NCI-H2227 (cell line): ENCODE measurements around the gene FBXW5.

ENCODE experiments used
- DNase-seq: peaks from one replicate; lab custom pipeline; 2025; ENCODE audit not compliant: unreplicated experiment; lab: John Stamatoyannopoulos, UW

Gene FBXW5, protein sequence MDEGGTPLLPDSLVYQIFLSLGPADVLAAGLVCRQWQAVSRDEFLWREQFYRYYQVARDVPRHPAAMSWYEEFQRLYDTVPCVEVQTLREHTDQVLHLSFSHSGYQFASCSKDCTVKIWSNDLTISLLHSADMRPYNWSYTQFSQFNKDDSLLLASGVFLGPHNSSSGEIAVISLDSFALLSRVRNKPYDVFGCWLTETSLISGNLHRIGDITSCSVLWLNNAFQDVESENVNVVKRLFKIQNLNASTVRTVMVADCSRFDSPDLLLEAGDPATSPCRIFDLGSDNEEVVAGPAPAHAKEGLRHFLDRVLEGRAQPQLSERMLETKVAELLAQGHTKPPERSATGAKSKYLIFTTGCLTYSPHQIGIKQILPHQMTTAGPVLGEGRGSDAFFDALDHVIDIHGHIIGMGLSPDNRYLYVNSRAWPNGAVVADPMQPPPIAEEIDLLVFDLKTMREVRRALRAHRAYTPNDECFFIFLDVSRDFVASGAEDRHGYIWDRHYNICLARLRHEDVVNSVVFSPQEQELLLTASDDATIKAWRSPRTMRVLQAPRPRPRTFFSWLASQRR

DNA sequence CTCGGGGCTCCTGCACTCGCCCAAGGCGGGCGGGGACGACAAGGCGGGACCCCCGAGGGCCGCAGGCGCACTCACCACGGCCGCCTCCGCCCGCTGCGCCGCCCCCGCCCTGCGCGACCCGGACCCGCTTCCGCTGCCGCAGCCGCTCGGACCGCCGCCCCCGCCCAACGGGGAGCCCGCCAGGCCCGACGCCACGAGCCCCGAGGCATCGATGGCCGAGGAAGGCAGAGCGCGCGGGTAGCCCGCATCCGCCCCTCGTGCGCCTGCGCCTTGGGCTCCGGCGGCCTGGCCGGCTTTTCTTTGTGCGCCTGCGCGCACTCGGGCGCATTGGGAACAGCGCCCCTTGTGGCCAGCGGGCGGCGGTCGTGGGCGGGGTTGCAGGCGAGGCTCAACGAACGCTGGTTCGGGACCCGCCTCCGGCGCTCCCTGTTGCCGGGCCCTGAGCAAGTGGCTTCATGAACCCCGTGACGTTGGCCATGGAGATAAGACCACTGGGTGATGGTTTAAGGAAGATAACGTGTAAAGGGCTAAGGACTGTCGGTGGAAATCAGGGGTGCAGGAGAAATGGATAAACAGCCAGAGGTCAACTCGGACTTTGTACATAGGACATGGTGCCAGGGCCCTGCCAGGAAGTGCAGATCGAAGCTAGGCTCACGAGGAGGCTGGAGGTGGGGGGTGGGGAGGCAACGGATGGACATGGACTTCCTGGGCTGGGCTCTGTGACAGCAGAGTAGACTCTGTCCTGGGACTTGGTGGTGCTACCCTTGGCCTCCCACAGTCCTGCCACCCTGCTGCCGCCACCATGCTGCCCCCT is at the start of gene FBXW5, which contains the start of gene C8G:
TSS of gene FBXW5 (minus strand) at position 220 of the 814 bp plus-strand sequence. CDS start 655 bp downstream, outside the sequence.
TSS of gene C8G (plus strand) at position 725 of the 814 bp plus-strand sequence. CDS start at position 803, 78 bp downstream.
- peak; percentile 95 for DNase-seq

DNA sequence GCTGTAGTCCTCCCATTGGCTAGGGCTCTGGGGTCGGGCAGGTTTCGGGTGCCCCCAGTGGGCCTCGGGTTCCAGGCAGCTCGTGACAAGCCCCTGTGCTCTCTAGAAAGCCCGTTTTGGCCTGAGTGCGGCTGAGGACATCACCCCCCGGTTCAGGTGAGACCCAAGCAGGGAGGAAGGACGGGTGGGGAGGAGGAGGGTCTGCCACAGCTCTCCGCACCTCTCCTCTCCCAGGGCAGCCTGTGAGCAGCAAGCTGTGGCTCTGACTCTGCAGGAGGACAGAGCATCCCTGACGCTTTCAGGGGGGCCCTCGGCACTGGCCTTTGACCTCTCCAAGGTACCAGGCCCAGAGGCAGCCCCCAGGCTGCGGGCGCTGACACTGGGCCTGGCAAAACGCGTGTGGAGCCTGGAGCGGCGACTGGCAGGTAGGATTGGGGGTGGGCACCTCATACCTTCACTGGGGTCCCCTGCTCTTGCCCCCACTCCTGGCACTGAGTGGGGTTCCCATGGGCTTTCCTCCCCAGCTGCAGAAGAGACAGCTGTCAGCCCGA is 48.4 kb upstream of the FBXW5 start:
- no peak for DNase-seq

DNA sequence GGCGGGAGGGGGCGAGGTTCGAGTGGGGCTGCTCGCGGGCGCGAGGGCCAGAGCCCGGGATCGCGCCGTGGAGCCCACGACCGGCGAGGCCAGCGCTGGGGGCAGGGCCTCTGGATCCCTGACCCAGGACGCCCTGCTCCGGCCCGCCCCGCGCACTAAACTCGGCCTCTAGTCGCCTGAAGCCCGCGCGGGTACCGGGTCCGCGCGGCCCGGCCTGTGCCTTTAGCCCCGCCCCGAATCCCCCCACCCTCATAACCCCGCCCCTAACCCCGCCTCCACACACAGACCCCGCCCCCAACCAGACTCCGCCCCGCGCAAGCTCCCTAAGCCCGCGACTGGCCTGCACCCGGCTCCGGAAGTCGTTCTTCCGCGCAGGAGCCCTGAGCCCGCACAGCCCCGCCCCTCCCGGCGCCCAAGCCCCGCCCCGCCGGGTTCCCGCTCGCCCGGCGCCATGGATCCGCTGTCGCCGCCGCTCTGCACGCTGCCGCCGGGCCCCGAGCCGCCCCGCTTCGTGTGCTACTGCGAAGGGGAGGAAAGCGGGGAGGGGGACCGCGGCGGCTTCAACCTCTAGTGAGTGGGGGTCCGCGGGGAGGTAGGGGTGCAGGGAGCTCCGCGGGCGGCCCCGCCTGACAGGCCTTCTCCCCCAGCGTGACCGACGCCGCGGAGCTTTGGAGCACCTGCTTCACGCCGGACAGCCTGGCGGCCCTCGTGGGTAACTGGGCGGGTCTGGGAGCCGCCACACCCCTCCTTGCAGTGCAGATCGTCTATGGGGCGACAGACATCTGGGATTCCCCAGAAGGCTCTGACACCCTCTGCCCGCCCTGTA is 47.7 kb upstream of the FBXW5 start, which contains the start of gene PAXX:
TSS of gene PAXX (plus strand) at position 430 of the 826 bp plus-strand sequence. CDS start at position 452, 22 bp downstream.
- DNase-seq, result peak; percentile 80

DNA sequence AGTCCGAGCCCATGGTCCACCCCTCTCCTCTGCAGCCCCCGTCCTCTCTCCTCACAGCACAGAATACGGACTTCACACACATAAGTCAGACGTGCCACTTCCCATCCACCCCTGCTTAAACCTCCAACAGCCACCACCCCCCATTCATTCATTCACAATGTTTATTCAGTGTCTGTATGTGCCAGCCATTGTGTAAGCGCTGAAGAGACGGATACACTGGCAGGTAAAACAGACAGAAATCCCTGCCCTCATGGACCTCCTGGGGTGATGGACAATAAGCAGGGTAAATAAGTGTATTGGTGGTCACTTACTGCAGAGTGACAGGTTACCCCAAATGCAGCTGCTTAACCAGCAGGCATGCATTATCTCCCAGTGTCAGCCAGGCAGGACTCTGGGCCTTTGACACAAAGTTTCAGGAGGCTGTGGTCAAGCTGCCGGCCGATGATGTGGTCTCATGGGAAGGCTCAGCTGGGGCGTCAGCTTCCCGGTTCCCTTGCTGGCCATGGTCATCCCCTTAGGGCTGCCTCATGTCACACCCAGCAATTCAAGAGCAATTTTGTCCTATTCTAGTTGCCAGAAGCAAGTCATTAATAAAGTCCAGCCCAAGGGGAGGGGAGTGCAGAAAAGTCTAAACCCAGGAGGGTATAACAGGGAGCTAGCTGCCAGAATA is 45.8 kb upstream of the FBXW5 start:
- DNase-seq, result no peak

DNA sequence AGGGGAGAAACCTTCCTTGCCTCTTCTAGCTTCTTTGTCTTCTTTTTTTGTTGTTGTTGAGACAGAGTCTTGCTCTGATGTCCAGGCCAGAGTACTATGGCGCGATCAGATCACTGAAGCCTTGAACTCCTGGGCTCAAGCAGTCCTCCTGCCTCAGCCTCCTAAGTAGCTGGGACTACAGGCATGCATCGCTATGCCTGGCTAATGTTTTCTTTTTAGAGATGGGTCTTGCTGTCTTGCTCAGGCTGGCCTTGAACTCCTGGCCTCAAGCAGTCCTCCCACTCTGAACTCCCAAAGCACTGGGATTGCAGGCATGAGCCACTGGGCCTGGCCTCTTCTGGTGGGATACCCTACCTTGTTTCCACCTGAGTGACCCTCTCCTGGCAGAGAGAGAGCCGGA is 44.3 kb upstream of the FBXW5 start:
- DNase-seq, result no peak

DNA sequence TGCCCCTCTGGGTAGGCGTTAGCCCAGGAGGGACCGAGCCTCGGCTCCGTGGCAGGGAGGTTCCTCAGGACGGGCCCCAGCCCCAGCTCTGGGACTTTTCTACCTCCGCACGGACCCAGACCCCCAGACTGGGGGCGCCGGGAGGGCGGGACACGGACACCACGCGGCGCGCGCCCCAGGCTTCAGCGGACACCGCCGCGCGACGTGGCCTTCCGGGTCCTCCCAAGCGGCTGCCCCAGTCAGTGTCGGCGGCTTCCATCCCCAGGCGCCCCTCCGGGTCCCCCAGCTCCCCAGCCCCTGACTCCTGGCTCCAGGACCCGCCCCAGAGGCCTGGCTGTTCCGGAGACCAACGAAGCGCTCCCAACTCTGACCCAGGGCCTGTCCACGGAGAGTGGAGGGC is 41.3 kb upstream of the FBXW5 start:
- no peak for DNase-seq

GRCh38 chr9:136985027-136985602 is 40.6 kb upstream of the FBXW5 start:
- no peak for DNase-seq

- DNase-seq, result no peak
These were observed 40.0 kb upstream of the FBXW5 start for GRCh38 chr9:136984464-136985026.

- no peak for DNase-seq
These were observed 39.2 kb upstream of the FBXW5 start for GRCh38 chr9:136983656-136984314.

- DNase-seq, result no peak
These were observed 38.6 kb upstream of the FBXW5 start for GRCh38 chr9:136983167-136983566.

DNA sequence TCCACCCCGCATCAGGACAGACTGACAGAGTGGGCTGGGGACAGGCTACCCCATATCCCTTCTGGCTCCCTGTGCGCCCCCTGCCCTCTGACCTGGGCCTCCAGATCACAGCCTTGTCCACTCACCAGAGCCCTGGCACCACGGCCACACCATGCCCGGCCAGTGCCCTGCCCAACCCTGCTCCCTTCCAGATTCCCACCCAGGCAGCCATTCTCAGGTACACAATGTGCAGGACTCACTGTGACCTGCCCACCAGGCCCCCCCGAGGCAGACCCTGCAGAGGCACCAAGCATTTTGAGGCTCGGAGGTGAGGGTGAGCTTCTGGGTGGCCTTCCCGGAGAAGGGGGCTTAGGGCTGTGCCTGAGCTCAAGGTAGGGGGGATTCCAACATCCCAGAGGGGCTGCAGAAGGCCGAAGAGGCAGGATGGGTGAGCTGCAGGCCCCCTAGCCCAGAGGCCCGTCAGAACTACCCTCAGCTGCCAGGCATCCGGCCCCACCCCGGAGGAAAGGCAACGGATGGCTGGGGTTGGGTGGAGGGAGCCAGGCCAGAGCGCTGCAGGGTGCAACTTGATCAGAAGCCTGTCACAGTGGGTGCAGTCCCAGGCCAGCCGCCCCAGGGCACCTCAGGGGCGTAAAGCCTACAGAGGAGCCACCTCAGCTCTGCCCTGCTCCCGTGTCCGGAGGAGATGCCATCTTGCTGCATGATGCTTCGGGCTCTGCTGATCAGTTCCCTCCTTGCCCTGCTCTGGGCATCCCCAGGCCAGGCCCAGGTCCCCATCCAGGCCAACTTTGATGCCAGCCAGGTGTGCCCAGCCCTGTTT is 37.9 kb upstream of the FBXW5 start, which contains the start of gene LCNL1:
TSS of gene LCNL1 (plus strand) at position 762 of the 820 bp plus-strand sequence. CDS start 594 bp downstream, outside the sequence.
- no peak for DNase-seq

GRCh38 chr9:136981588-136982231 is 37.2 kb upstream of the FBXW5 start:
- DNase-seq, result no peak

- no peak for DNase-seq
These were observed 36.3 kb upstream of the FBXW5 start for GRCh38 chr9:136980669-136981478.

DNA sequence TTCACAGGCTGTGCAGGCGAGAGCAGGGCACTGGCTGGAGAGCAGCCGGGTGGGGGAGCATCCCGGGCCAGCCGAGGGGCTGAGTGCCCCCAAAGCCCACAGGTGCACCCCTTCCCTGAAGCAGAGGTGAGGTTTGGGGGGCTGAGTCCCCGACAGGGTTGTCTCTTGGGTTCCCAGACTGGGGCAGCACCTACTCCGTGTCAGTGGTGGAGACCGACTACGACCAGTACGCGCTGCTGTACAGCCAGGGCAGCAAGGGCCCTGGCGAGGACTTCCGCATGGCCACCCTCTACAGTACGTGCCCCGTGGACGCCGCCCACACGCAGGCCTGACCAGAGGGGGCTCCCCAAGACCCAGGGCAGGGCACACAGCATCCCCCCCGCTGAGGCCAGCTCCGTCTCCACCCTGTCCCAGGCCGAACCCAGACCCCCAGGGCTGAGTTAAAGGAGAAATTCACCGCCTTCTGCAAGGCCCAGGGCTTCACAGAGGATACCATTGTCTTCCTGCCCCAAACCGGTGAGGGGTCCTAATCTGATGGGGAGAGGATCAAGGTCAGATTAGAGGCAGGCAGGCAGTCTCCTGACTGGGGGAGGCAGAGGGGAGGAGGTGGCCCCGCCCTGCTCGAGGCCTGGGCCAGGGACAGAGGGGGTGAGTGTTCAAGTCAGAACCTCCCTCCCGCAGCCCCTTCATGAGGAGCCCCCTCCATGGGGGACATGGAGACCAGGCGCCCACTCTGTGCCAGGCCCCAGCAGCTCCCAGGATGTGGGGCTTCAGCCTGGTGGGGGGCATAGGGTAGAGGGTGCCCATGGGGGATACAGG is 35.4 kb upstream of the FBXW5 start:
- DNase-seq, result no peak

DNA sequence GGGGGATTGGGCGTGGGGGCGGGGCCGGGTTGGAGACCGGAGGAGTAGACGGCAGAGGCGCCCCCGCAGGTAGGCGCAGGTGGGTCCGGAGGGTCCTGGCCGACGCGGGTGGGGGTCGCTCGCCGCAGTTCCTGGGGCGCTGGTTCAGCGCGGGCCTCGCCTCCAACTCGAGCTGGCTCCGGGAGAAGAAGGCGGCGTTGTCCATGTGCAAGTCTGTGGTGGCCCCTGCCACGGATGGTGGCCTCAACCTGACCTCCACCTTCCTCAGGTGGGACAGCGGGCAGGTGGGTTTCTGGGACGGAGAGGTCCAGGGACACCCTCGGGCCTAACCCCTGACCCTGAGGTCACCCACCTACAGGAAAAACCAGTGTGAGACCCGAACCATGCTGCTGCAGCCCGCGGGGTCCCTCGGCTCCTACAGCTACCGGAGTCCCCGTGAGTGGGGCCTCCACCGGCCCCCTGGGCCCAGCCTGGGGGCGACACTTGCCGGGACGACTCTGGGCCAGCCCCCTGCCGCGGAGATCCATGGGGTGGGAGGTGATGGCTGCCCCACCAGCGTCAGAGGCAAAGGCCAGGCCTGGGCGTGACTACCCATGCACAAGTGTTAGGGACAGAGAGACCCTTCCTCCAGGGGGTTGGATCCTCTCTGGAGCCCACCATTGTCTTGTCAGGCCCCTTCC is 34.5 kb upstream of the FBXW5 start:
- no peak for DNase-seq
